Measurements from ENCODE around the gene CARD19.
"Not testable (repeated sequence)": the region's sequence is repeated elsewhere in the genome, so short reads cannot be mapped to it uniquely, and the experiment has no call there.

CARD19 gene

GRCh38 chr9:93134740-93135444 is 38.9 kb downstream of the CARD19 start:
- DNase-seq = no peak

DNA sequence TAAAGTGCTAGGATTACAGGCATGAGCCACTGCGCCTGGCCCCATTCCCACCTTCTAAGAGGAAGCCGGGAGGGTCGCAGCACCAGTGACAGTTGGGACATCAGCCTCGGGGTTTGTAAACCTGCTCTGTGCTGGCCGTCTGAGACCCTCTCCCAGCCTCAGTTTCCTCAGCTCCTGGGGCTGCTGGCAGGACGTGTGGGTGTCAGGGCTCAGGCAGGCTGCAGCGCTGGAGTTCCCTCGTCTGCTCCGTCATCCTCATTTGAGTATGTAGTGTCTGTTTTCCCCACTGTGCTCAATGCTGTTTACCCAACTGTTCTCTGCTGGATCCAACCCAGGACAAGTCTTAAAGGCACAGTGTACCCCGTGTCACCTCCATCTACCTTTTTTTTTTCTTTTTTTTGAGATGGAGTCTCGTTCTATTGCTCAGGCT is 40.0 kb downstream of the CARD19 start:
- DNase-seq = peak; percentile 23

DNA sequence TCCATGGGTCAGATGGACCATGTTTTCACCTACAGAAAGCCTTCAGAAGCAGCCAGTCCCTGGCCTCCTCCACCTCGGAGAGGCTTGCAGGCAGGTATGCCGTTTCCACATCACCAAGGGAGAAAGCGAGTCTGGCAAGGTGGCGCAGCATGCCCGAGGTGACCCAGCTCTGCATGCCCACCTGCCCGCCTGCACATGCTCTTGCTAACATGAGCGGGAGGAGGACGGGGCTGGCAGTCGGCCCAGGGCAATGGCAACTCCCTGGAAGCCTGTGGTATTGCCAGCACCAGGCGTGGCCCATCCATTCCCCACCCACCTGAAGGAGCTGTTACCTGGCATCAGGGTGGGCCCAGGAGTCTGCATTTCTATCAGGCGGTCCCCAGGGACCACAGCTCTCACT is 41.3 kb downstream of the CARD19 start:
- no peak for DNase-seq

GRCh38 chr9:93138171-93138764 is 42.3 kb downstream of the CARD19 start:
- DNase-seq = no peak

DNA sequence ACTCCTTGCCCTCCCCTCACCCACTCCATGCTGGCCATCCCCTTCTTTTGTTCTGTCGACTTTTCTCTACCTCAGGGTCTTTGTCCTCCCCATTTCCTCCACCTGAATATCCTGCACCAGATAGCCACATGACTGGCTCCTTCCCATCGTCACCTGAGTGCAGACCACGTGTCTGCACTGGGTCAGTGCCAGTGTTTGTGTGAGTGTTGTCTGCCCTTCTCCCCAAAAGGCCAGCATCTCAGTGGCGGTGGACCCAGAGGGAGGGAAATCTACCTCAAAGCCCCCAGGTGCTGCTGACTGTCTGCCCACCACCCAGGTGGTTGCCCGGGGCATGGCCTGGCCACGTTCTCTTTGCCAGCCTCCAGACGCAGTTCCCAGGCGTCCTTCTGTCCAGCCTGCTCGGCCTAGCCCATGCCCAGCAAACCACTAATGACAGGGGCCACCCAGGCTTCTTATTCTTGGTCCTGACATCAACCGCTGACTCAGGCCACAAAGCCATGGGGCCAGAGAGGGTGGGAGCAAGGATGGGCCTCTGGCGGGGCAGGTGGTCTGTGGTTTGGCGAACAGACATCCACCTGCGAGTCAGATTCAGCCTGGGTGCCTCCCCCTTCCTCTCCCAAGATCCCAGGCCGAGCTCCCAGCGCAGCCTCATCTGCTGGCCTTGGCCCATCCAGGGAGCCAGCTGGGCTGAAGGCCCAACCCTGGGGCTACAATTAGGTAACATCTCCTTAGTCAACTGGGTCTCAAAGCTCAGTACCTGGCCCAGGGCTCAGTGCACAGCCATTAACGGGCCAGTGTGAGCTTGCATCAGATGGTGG is 43.6 kb downstream of the CARD19 start:
- no peak for DNase-seq

DNA sequence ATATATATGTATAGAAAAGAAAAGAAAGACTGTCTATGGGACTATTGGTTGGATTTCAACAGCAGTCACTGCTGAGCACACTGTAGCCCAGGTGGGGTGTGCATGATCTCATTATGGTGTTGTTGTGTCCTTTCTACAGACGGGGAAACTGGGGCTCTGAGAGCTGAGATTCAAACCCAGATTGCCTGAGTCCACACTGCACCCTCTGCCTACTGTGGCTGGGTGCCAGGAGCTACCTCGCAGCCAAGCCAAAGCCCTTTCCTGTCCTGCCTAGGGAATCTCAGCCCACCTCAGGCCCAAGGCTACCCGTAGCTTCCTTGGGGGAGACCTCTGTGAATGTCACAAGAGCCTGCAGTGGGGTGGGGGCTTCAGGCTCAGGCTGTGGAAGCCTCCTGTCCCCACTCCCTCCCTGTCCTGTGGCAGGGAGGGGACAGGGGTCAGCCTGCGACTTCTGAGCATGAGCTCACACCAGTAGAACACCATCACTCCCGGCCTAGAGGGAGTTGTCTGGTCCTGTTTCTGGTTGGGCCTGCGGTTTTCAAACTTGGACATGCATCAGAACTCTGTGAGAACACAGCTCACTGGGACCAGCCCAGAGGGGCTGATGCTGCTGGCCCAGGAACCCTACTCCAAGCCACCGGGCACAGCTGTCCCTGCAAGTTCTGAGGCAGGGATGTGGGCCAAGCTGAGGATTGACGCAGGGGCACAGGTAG is 45.9 kb downstream of the CARD19 start:
- no peak for DNase-seq

DNA sequence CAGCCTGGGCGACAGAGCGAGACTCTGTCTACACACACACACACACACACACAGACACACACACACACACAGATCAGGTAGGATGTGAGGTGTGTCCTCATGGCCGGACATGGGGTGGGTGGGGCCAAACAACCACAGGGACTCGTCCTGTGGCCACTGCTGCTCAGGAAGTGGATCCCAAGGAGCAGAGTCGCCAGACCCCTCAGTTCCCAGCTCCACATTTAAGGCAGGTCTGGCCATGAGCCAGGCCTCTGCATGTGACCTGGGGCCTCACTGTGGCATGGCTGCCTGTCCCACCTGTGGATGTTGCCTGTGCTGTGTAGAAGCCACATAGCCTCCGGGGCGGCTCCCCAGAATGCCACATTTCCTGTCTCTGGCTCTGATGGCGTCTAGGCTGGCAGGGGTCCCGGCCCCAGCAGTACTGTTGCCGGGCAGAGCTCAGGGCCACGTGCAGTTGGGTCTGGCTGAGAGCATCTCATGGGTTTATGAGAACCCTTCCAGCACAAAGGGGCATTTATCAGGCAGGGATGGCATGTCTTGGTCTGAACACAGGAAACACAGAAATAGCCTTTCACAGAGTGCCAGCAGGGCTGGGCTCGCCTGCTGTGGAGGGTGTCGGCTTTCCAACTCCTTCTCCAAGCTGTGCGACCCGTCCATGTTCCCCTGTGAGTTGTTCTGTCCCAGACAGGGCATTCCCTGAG is 48.0 kb downstream of the CARD19 start:
- DNase-seq = no peak

DNA sequence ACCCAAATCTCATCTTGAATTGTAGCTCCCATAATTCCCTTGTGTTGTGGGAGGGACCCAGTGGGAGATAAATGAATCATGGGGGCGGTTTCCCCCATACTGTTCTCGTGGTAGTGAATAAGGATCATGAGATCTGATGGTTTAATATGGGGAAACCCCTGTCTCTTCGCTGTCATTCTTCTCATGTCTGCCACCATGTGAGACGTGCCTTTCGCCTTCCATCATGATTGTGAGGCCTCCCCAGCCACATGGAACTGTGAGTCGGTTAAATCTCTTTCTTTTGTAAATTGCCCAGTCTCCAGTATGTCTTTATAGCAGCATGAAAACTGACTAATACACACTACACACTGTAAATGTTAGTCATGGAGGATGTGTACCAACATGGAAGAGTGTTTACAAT is 50.7 kb downstream of the CARD19 start:
- not testable (repeated sequence) for DNase-seq

DNA sequence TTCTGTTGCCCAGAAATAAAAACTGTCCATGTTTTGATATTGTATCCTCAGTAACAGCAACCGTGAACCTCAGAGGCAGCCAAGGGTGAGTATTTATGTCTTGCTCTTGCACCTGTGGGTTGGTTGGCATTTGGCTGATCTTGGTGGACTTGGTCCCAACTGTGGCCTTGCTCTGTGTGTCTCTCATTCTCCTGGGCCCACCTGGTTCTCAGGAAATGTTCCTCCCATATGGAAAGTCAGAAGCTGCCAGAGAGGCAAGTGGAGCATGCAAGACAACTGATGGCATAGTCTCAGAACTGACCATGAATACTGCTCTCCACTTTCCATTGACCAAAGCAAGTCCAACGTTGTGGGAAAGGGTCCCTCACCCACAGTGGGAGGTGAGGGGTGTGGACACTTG is 51.6 kb downstream of the CARD19 start:
- DNase-seq = no peak

GRCh38 chr9:93148721-93149120 is 52.7 kb downstream of the CARD19 start:
- no peak for DNase-seq

GRCh38 chr9:93149361-93149760 is 53.3 kb downstream of the CARD19 start:
- no peak for DNase-seq

GRCh38 chr9:93151097-93151784 is 55.2 kb downstream of the CARD19 start:
- DNase-seq = no peak

GRCh38 chr9:93154293-93154903 is 58.4 kb downstream of the CARD19 start:
- no peak for DNase-seq

DNA sequence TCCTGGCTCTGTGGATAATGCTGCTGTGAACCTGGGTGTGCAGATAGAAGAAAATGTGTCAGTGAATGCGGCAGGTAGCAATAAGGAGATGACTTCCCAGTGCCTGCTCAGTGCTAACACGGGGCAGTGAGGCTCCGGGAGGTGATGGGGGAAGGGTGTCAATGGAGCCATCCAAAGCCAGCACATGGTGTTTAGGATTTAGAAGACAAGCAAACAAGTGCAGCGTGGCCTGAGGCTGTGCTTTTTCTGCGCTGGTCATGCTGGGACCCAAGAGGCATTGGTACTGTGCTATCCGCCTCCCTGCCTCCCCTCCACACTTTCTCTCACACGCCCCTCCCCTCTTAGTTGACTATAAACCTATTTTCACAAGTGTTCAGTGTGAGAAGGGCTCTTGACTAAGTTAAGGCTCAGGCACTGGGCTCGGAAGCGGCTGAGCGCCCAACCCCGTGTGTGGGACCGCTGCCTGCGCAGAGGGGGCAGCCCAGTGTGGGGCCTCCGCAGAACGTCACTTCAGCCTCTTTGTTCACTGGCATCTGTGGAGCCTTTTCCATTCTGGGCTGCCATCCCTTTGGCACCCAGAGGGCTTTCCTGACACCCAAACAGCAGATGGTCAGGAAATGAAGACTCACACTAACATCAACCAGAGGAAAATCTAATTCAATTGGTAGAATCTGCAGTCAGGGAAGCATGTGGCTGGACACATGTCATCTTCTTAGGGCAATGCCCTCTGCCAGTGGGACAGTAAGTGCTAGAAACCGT is 59.9 kb downstream of the CARD19 start:
- no peak for DNase-seq

DNA sequence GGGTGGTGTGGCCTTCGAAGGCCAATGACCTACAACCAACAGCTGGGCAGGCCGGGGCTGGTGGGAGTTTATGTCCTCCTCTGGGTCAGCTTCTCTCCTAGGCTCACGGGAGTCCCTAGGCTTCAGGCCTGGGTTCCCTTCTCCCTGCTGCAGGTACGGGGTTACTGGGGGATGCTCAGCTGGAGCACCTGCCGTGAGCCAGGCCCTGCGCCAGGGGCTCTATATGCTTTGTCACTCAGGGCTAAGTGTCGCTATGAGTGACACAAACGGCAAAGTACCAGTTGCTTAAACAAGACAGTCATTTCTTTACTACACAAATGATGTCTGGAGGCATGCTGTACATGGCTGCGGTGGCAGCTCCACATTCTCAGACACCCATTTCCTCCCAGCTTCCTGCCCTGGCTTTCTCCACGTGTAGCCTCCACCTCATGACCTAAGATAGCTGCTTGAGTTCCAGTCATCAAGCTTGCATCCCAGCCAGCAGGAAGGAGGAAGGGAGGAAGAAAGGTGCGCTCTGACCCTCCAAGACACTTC is 60.5 kb downstream of the CARD19 start:
- no peak for DNase-seq

GRCh38 chr9:93159601-93160471 is 63.8 kb downstream of the CARD19 start:
- DNase-seq = no peak

DNA sequence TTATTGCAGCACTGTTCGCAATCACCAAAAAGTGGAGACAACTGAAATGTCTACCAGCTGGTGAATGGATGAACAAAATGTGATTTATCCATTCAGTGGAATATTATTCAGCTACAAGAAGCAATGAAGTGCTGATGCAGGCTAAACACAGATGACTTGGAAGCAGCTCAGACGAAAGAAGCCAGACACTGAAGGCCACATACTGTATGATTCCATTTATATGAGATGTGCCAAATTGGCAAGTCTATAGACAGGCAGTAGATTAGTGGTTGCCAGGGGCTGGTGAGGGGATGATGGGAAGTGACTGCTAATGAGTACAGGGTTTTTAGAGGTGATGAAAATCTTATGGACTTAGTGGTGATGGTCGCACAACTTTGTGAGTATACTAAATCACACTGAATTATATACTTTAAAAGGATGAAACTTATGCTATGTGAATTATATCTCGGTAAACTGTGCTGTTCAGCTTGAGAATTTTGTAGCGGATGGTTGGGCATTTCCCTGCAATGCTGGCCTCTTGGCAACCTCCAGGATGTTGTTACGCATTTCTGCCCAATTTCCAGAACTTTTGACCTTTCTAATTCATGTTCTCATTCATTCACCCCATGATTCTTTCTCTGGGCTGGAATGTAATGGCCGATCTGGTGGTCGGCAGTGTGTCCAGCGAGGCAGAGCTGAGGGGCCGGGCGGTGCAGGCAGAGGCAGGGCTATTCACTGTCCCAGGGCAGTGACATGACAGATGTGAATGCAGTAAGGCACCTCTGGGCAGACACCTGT is 66.0 kb downstream of the CARD19 start:
- no peak for DNase-seq
